IMR-90 (cell line): ENCODE measurements around the gene TMEM161A. TPM values are rescaled to one million over a fixed set of nuclear protein-coding genes. Genes with fewer than 3 reads are reported as not detected.

Source experiments
- ATAC-seq: fragments of 200-7000 bp; cut with Tn5 transposase; 2 replicates; pipeline ENCODE4 v1.9.1; 2020; ENCODE audit warnings: low read depth, mild to moderate bottlenecking, moderate library complexity
- BruUV-seq: library from RNA; stranded (reverse); fragments of 400-500 nt; replicated peaks from 2 replicates; lab custom pipeline; 2021; lab: Mats Ljungman, UMichigan
- CTCF ChIA-PET: fragments of 300-600 bp; formaldehyde crosslinking; extraction: SDS; loops from one replicate; lab custom pipeline; 2021; ENCODE audit warnings: antibody characterized with exemption; lab: Yijun Ruan, JAX
- POLR2A ChIA-PET: fragments of 300-600 bp; sonication (Branson Sonifier 250); formaldehyde crosslinking; loops from one replicate; lab custom pipeline; 2022; ENCODE audit warnings: antibody characterized with exemption; ENCODE audit not compliant: unreplicated experiment; lab: Charles Lee
- DNase-seq: peaks from one replicate; pipeline ENCODE4 v3.0.0; 2013
- H2AFZ ChIP-seq: replicated peaks from 2 replicates; pipeline ENCODE3; 2013; ENCODE audit warnings: low read length, mild to moderate bottlenecking; ENCODE audit not compliant: poor library complexity
- H2AK5ac ChIP-seq: 2 replicates; pipeline ENCODE4 v1.6.1; 2013; ENCODE audit warnings: low read depth, low read length, inconsistent platforms
- H2AK9ac ChIP-seq: replicated peaks from 2 replicates; pipeline ENCODE3; 2013; ENCODE audit warnings: mild to moderate bottlenecking, low read depth, low read length, moderate library complexity; ENCODE audit not compliant: poor library complexity
- H2BK120ac ChIP-seq: 2 replicates; pipeline ENCODE4 v1.6.1; 2013; ENCODE audit warnings: low read depth, low read length, inconsistent platforms
- H2BK15ac ChIP-seq: 3 replicates; pipeline ENCODE4 v1.6.1; 2013; ENCODE audit warnings: low read depth, low read length, inconsistent platforms
- H2BK20ac ChIP-seq: 2 replicates; pipeline ENCODE4 v1.6.1; 2013; ENCODE audit warnings: low read depth, mild to moderate bottlenecking, inconsistent platforms, low read length, moderate library complexity
- H2BK5ac ChIP-seq: 2 replicates; pipeline ENCODE4 v1.6.1; 2013; ENCODE audit warnings: mild to moderate bottlenecking, low read depth, low read length, inconsistent platforms; ENCODE audit not compliant: poor library complexity, severe bottlenecking
- H3K14ac ChIP-seq: replicated peaks from 2 replicates; pipeline ENCODE4 v1.6.1; 2013; ENCODE audit warnings: low read depth, low read length, inconsistent platforms
- H3K18ac ChIP-seq: 2 replicates; pipeline ENCODE4 v1.6.1; 2013; ENCODE audit warnings: low read depth, low read length, control low read depth
- H3K23ac ChIP-seq: 2 replicates; pipeline ENCODE4 v1.6.1; 2013; ENCODE audit warnings: low read depth, low read length, inconsistent platforms
- H3K27ac ChIP-seq: 2 replicates; pipeline ENCODE4 v1.5.1; 2013; ENCODE audit warnings: mild to moderate bottlenecking, control low read depth, low read length; ENCODE audit not compliant: insufficient read depth
- H3K27me3 ChIP-seq: 2 replicates; pipeline ENCODE4 v1.6.1; 2013; ENCODE audit warnings: low read length; ENCODE audit not compliant: control insufficient read depth, insufficient read depth
- H3K36me3 ChIP-seq: 2 replicates; pipeline ENCODE4 v1.6.1; 2013; ENCODE audit warnings: low read length, mixed read lengths; ENCODE audit not compliant: control insufficient read depth, insufficient read depth
- H3K4ac ChIP-seq: 2 replicates; pipeline ENCODE4 v1.6.1; 2013; ENCODE audit warnings: low read depth, low read length, inconsistent platforms
- H3K4me1 ChIP-seq: 2 replicates; pipeline ENCODE4 v1.6.1; 2013; ENCODE audit warnings: low read length, mixed read lengths; ENCODE audit not compliant: control insufficient read depth, insufficient read depth
- H3K4me2 ChIP-seq: 2 replicates; pipeline ENCODE4 v1.6.1; 2013; ENCODE audit warnings: low read depth, mild to moderate bottlenecking, control low read depth, low read length, moderate library complexity
- H3K4me3 ChIP-seq: 2 replicates; pipeline ENCODE4 v1.5.1; 2013; ENCODE audit warnings: low read depth, mild to moderate bottlenecking, control low read depth, low read length, moderate library complexity; ENCODE audit not compliant: insufficient read depth
- H3K56ac ChIP-seq: 2 replicates; pipeline ENCODE4 v1.6.1; 2013; ENCODE audit warnings: low read length, inconsistent platforms; ENCODE audit not compliant: insufficient read depth; ENCODE audit errors: extremely low read depth
- H3K79me1 ChIP-seq, 2 experiments: 2 replicates each; pipeline ENCODE4 v1.6.1; 2013; ENCODE audit warnings: low read length in 2 of 2, inconsistent platforms in 1 of 2, low read depth in 1 of 2
- H3K9ac ChIP-seq: 2 replicates; pipeline ENCODE4 v1.6.1; 2013; ENCODE audit warnings: low read depth, low read length, control low read depth
- H3K9me1 ChIP-seq: 2 replicates; pipeline ENCODE4 v1.6.1; 2013; ENCODE audit warnings: low read length, inconsistent platforms; ENCODE audit not compliant: insufficient read depth
- H3K9me3 ChIP-seq: 2 replicates; pipeline ENCODE4 v1.6.1; 2013; ENCODE audit warnings: low read length; ENCODE audit not compliant: control insufficient read depth, insufficient read depth
- H4K20me1 ChIP-seq: 2 replicates; pipeline ENCODE4 v1.6.1; 2013; ENCODE audit warnings: low read length, inconsistent platforms; ENCODE audit not compliant: insufficient read depth
- H4K5ac ChIP-seq: 2 replicates; pipeline ENCODE4 v1.6.1; 2013; ENCODE audit warnings: mild to moderate bottlenecking, low read depth, low read length, control low read depth
- H4K8ac ChIP-seq, 2 experiments: 2 replicates each; pipeline ENCODE4 v1.6.1; 2013; ENCODE audit warnings: low read depth in 2 of 2, low read length in 2 of 2, control low read depth in 1 of 2, inconsistent platforms in 1 of 2
- H4K91ac ChIP-seq: 2 replicates; pipeline ENCODE4 v1.6.1; 2013; ENCODE audit warnings: low read depth, low read length, inconsistent platforms; ENCODE audit not compliant: insufficient read depth
- BHLHE40 ChIP-seq: fragments of 150-350 bp; IDR thresholded peaks from 2 replicates; pipeline ENCODE4 v1.6.1; 2016; ENCODE audit warnings: mild to moderate bottlenecking, low read depth, low read length
- CEBPB ChIP-seq: IDR thresholded peaks from 2 replicates; pipeline ENCODE4 v1.6.1; 2012; ENCODE audit warnings: low read depth, low read length, improper control_type of control experiment
- CHD1 ChIP-seq: IDR thresholded peaks from 2 replicates; pipeline ENCODE4 v1.6.1; 2012; ENCODE audit warnings: low read depth, low read length, improper control_type of control experiment
- FOS ChIP-seq: fragments of 150-350 bp; IDR thresholded peaks from 2 replicates; pipeline ENCODE4 v1.6.1; 2016; ENCODE audit warnings: low read depth, low read length
- MAFK ChIP-seq: IDR thresholded peaks from 2 replicates; pipeline ENCODE4 v1.6.1; 2012; ENCODE audit warnings: low read depth, low read length, improper control_type of control experiment
- MAZ ChIP-seq: IDR thresholded peaks from 2 replicates; pipeline ENCODE4 v1.6.1; 2012; ENCODE audit warnings: low read depth, mild to moderate bottlenecking, low read length, improper control_type of control experiment, moderate library complexity, borderline replicate concordance
- MXI1 ChIP-seq: IDR thresholded peaks from 2 replicates; pipeline ENCODE4 v1.6.1; 2012; ENCODE audit warnings: low read depth, mild to moderate bottlenecking, low read length, moderate library complexity, borderline replicate concordance
- NFE2L2 ChIP-seq: fragments of 150-350 bp; IDR thresholded peaks from 2 replicates; pipeline ENCODE4 v1.6.1; 2016; ENCODE audit warnings: low read depth, mild to moderate bottlenecking, low read length
- RAD21 ChIP-seq: IDR thresholded peaks from 2 replicates; pipeline ENCODE4 v1.6.1; 2012; ENCODE audit warnings: low read length, improper control_type of control experiment
- RFX5 ChIP-seq: IDR thresholded peaks from 2 replicates; pipeline ENCODE4 v1.8.0; 2012; ENCODE audit warnings: low read depth, mild to moderate bottlenecking, low read length, moderate library complexity
- SMC3 ChIP-seq: fragments of 150-350 bp; IDR thresholded peaks from 2 replicates; pipeline ENCODE4 v1.6.1; 2016; ENCODE audit warnings: low read depth, mild to moderate bottlenecking, antibody characterized with exemption, low read length, moderate library complexity
- WGBS, 2 experiments: methylation state at CpG; one replicate each; pipeline versions ENCODE4 v1.1.5 to v1.1.7; 2013; ENCODE audit warnings: missing lambda C conversion rate in 2 of 2; ENCODE audit not compliant: insufficient read length in 1 of 2; ENCODE audit errors: extremely low coverage in 2 of 2; 5-methylcytosine and 5-hydroxymethylcytosine counted together
- dilution Hi-C: fragments of 300-500 bp; cut with HindIII; formaldehyde crosslinking; loops from one replicate; pipeline ENCODE4 v1.14.3; 2018; ENCODE audit warnings: low sequenced_read_pairs; ENCODE audit not compliant: unreplicated experiment
- in situ Hi-C: fragments of 300-500 bp; cut with MboI; formaldehyde crosslinking; loops from 3 replicates; pipeline ENCODE4 v1.14.3; 2019; ENCODE audit warnings: low sequenced_read_pairs, inconsistent platforms, mixed read lengths
- intact Hi-C: fragments of 100-400 bp; cut with micrococcal nuclease; formaldehyde crosslinking; loops from 2 replicates; pipeline ENCODE4 v1.10.0; 2022
- polyA plus RNA-seq, 3 experiments: library from polyadenylated mRNA; depleted of rRNA; stranded (reverse); fragments of >200 nt; gene quantifications; 2 replicates each; pipeline ENCODE4 v1.2.3, GENCODE V29; 2012; ENCODE audit warnings: low replicate concordance in 1 of 3
- total RNA-seq: library from RNA; depleted of rRNA; stranded (reverse); fragments of >200 nt; gene quantifications from 2 replicates; pipeline ENCODE4 v1.2.3, GENCODE V29; 2012
- TF ChIP-seq, protein P1 (sequence below): fragments of 150-350 bp; IDR thresholded peaks from 2 replicates; pipeline ENCODE4 v1.6.1; 2016; ENCODE audit warnings: low read depth, mild to moderate bottlenecking, low read length, moderate library complexity, borderline replicate concordance

Gene TMEM161A
- total and polyA plus RNA-seq, 2 of the 4 experiments (the other 2 are of a cell fraction) = 11.1 to 34.8 TPM

DNA sequence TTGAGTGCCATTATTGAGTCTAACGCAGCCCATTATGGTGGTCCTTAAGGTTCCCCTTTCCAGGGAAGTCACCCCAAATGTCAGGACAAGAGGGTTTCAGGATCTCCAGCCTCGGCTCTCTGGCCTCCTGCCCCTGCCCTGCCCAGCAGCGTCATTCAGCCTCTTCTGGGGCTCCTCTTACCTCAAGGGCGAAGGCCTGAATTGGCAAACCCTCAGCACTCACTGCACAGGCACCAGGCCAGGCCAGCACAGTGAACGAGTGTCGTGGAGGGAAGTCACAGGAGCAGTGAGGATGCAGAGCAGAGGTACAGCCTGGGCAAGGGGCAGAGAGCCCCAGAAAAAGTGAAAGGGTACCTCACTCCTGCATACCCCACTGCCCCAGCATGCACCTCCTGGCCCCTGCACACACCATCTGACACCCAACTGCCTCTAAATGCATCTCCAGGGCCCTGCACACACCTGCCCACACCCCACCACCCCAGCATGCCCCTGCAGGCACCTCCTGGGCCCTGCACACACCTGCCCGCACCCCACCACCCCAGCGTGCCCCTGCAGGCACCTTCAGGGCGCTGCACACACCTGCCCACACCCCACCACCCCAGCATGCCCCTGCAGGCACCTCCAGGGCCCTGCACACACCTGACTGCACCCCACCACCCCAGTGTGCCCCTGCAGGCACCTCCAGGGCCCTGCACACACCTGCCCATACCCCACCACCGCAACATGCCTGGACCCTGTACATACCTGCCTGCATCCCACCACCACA is 54.7 kb downstream of the TMEM161A start:
- no peak overlapping the region for H3K27ac ChIP-seq
- in situ Hi-C loops (no loop called here), intact Hi-C loops (no loop called here), dilution Hi-C loops (no loop called here)
- H3K4me3 ChIP-seq = no peak overlapping the region
- no peaks in the 10 kb centered on the region for H3K9me3 ChIP-seq
- POLR2A ChIA-PET = no interaction called here
- no peak overlapping the region for H4K8ac ChIP-seq
- no peak overlapping the region for H3K4me2 ChIP-seq
- no TSS peak for BruUV-seq
- peaks cover 1% of the 10 kb centered on the region for H3K36me3 ChIP-seq
- CTCF ChIA-PET = no interaction called here
- H3K79me1 ChIP-seq = peaks cover under 1 to 3% of the 10 kb centered on the region in 2 experiments; a peak in 1 of 4 replicates
- H2AK5ac ChIP-seq = no peak overlapping the region
- TF ChIP-seq SMC3 (no peak), RAD21 (no peak), MXI1 (no peak), BHLHE40 (no peak), MAFK (no peak), CEBPB (no peak), FOS (no peak), MAZ (no peak), RFX5 (no peak), NFE2L2 (no peak), CHD1 (no peak)
- TF ChIP-seq, protein P1, sequence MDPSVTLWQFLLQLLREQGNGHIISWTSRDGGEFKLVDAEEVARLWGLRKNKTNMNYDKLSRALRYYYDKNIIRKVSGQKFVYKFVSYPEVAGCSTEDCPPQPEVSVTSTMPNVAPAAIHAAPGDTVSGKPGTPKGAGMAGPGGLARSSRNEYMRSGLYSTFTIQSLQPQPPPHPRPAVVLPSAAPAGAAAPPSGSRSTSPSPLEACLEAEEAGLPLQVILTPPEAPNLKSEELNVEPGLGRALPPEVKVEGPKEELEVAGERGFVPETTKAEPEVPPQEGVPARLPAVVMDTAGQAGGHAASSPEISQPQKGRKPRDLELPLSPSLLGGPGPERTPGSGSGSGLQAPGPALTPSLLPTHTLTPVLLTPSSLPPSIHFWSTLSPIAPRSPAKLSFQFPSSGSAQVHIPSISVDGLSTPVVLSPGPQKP = no peak
- H3K56ac ChIP-seq = no peak overlapping the region
- H4K91ac ChIP-seq = no peak overlapping the region
- no peak overlapping the region for H3K9ac ChIP-seq
- 72% methylated on average over 2 of the region's 10 CpGs; no CpG with 5 or more reads in 1 of the 2 experiments for WGBS, 2 experiments
- no peak overlapping the region for H2BK20ac ChIP-seq
- no peaks in the 10 kb centered on the region for H3K27me3 ChIP-seq
- no peak overlapping the region for H3K4ac ChIP-seq
- no peaks in the 10 kb centered on the region for H3K4me1 ChIP-seq
- no peak overlapping the region for H2AFZ ChIP-seq
- 0 out of 2 replicates have a peak, but pooled peaks cover under 1% of the 10 kb centered on the region for H4K20me1 ChIP-seq
- H3K14ac ChIP-seq = no peak overlapping the region
- no peak overlapping the region for H3K23ac ChIP-seq
- H2BK15ac ChIP-seq = no peak overlapping the region
- H3K18ac ChIP-seq = no peak overlapping the region
- no peak for DNase-seq
- ATAC-seq = no peak
- H3K9me1 ChIP-seq = no peaks in the 10 kb centered on the region
- H2AK9ac ChIP-seq = no peak overlapping the region
- H4K5ac ChIP-seq = no peak overlapping the region
- H2BK120ac ChIP-seq = no peak overlapping the region
- no peak overlapping the region for H2BK5ac ChIP-seq
